Measurements from ENCODE around the gene HOXB3. TPM values are rescaled to one million over a fixed set of nuclear protein-coding genes. Genes with fewer than 3 reads are reported as not detected.
A peak's percentile ranks its signal among the peaks of the same experiment; 100 is the strongest.

The HOXB3 gene
- total RNA-seq, 4 donors from 2014 or later: 37.0 to 89.3 (median 65.4) TPM

GRCh38 chr17:48634493-48635208, 44.6 kb upstream of the HOXB3 start:
- Histone ChIP-seq H3K36me3 (no peaks in the 10 kb centered on the region), H3K27ac (peak overlapping the region in 3 of 4 donors; percentile 66 to 79 (median 70)), H3K4me3 (peak overlapping the region in 1 of 4 donors; percentile 52), H3K4me1 (peaks cover 0 to 64% (median 3%) of the 10 kb centered on the region in 4 donors), H3K27me3 (peaks cover 0 to 8% of the 10 kb centered on the region in 2 donors), H3K9me3 (no peaks in the 10 kb centered on the region)
- peak in 2 of 3 donors; percentile 77 to 82 for DNase-seq
- no peak for TF ChIP-seq POLR2A (IDR thresholded peaks at IDR 0.05)
- no peak for TF ChIP-seq CTCF (IDR thresholded peaks at IDR 0.05)

GRCh38 chr17:48633266-48633677, 43.2 kb upstream of the HOXB3 start:
- Histone ChIP-seq H3K27me3 (peaks cover 0 to 15% of the 10 kb centered on the region in 2 donors), H3K4me3 (peak overlapping the region in 3 of 4 donors; percentile 12 to 52 (median 40)), H3K4me1 (peaks cover 0 to 64% (median 3%) of the 10 kb centered on the region in 4 donors), H3K27ac (peak overlapping the region in 3 of 4 donors; percentile 66 to 79 (median 70)), H3K36me3 (no peaks in the 10 kb centered on the region), H3K9me3 (no peaks in the 10 kb centered on the region)
- peak in 2 of 3 donors; percentile 47 to 68 for DNase-seq
- no peak for TF ChIP-seq CTCF (IDR thresholded peaks at IDR 0.05)
- TF ChIP-seq POLR2A (IDR thresholded peaks at IDR 0.05): no peak

GRCh38 chr17:48632579-48633265, 42.7 kb upstream of the HOXB3 start:
- Histone ChIP-seq H3K36me3 (no peaks in the 10 kb centered on the region), H3K4me1 (peaks cover 0 to 64% (median 4%) of the 10 kb centered on the region in 4 donors), H3K27ac (peak overlapping the region in 3 of 4 donors; percentile 66 to 79 (median 70)), H3K9me3 (no peaks in the 10 kb centered on the region), H3K4me3 (peak overlapping the region in 3 of 4 donors; percentile 12 to 52 (median 40)), H3K27me3 (peaks cover 0 to 15% of the 10 kb centered on the region in 2 donors)
- TF ChIP-seq POLR2A (IDR thresholded peaks at IDR 0.05): no peak
- TF ChIP-seq CTCF (IDR thresholded peaks at IDR 0.05): no peak
- DNase-seq: peak in 1 of 3 donors; percentile 40

- Histone ChIP-seq H3K4me3 (peak overlapping the region in 2 of 4 donors; percentile 40 to 52), H3K4me1 (peaks cover 0 to 63% (median 6%) of the 10 kb centered on the region in 4 donors), H3K27ac (peak overlapping the region in 3 of 4 donors; percentile 66 to 79 (median 70)), H3K9me3 (no peaks in the 10 kb centered on the region), H3K27me3 (peaks cover 0 to 17% of the 10 kb centered on the region in 2 donors), H3K36me3 (no peaks in the 10 kb centered on the region)
- no peak for TF ChIP-seq CTCF (IDR thresholded peaks at IDR 0.05)
- no peak for TF ChIP-seq POLR2A (IDR thresholded peaks at IDR 0.05)
- peak in 1 of 3 donors; percentile 32 for DNase-seq
Measured at GRCh38 chr17:48631693-48632578, 41.9 kb upstream of the HOXB3 start.

Measured in Peyer's patch (tissue), 4 donors.